ENCODE measurements around the gene NOS1AP.

DNA sequence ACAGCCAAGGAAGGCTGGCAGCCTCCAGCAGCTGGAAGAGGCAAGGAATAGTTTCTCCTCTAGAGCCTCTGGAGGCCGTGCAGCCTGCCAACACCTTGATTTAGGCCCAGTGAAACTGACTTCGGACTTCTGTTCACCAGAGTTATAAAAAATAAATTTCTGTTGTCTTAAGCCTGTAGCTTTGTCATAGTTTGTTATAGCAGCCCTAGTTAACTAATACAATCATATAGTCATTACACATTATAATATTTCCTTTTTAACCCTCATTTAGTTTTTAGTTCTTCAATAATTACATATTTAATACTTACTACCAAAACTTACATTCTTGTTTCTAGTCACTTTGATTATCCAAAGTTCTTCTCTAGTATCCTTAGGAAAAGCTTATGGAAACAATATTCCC, 20.3 kb downstream of the NOS1AP start:
- no peak for TF ChIP-seq CTCF (IDR thresholded peaks at IDR 0.05; ENCODE audit: low read length)
- TF ChIP-seq EZH2 (IDR thresholded peaks at IDR 0.05; ENCODE audit: borderline replicate concordance, low read length) = no peak

Measured in OCI-LY1 (cell line).